CD4-positive, alpha-beta T cell (primary cell): ENCODE data around the gene MCAT. TPM values are rescaled to one million over a fixed set of nuclear protein-coding genes. Genes with fewer than 3 reads are reported as not detected.

Experiments used
- ATAC-seq: fragments of 200-7000 bp; cut with Tn5 transposase; one replicate; pipeline ENCODE4 v1.10.0; 2022; ENCODE audit warnings: mild to moderate bottlenecking; ENCODE audit not compliant: poor library complexity
- CTCF ChIA-PET: fragments of 350-600 bp; sonication (Branson Sonifier 250); formaldehyde crosslinking; loops from one replicate; lab custom pipeline; 2021; ENCODE audit warnings: antibody characterized with exemption, inconsistent platforms; lab: Charles Lee
- POLR2A ChIA-PET: fragments of 350-600 bp; sonication (Branson Sonifier 250); formaldehyde crosslinking; loops from one replicate; lab custom pipeline; 2021; ENCODE audit warnings: antibody characterized with exemption, inconsistent platforms; lab: Charles Lee
- DNase-seq, 14 experiments: peaks; one replicate each; pipeline ENCODE4 v3.0.0-alpha.2; 2013 to 2020; ENCODE audit warnings: mixed read lengths in 2 of 14
- H3K27ac ChIP-seq, 2 donors: one replicate each; pipeline versions ENCODE4 v1.5.1 to v1.7.0; 2013; ENCODE audit warnings: low read length in 2 of 2, low read depth in 1 of 2, mild to moderate bottlenecking in 1 of 2
- H3K27me3 ChIP-seq, 2 experiments: 1 replicate in 1 of 2; 2 replicates in 1 of 2; pipeline versions ENCODE4 v1.6.1 to v1.7.0; 2013; ENCODE audit warnings: low read length in 2 of 2, control low read depth in 1 of 2, mild to moderate bottlenecking in 1 of 2, moderate library complexity in 1 of 2; ENCODE audit not compliant: insufficient read depth in 2 of 2, control insufficient read depth in 1 of 2
- H3K36me3 ChIP-seq: one replicate; pipeline ENCODE4 v1.6.1; 2013; ENCODE audit warnings: low read length, control low read depth; ENCODE audit not compliant: insufficient read depth
- H3K4me1 ChIP-seq: one replicate; pipeline ENCODE4 v1.6.1; 2013; ENCODE audit warnings: low read length, control low read depth; ENCODE audit not compliant: insufficient read depth
- H3K4me3 ChIP-seq: one replicate; pipeline ENCODE4 v1.5.1; 2013; ENCODE audit warnings: mild to moderate bottlenecking, low read length, moderate library complexity
- H3K9me3 ChIP-seq, 2 experiments: 1 replicate in 1 of 2; 2 replicates in 1 of 2; pipeline versions ENCODE4 v1.6.1 to v1.7.0; 2013; ENCODE audit warnings: low read length in 2 of 2, mild to moderate bottlenecking in 2 of 2, control low read depth in 1 of 2, moderate library complexity in 1 of 2; ENCODE audit not compliant: control insufficient read depth in 1 of 2, insufficient read depth in 1 of 2
- H3K27ac Mint-ChIP-seq: one replicate; pipeline ENCODE4 v1.8.0; 2020; ENCODE audit warnings: mixed read lengths
- H3K27me3 Mint-ChIP-seq: one replicate; pipeline ENCODE4 v1.8.0; 2021; ENCODE audit warnings: mixed read lengths
- H3K36me3 Mint-ChIP-seq: one replicate; pipeline ENCODE4 v1.8.0; 2021; ENCODE audit warnings: low read depth, mixed read lengths
- H3K4me1 Mint-ChIP-seq: one replicate; pipeline ENCODE4 v1.8.0; 2021; ENCODE audit warnings: low read depth, mixed read lengths
- H3K4me3 Mint-ChIP-seq: one replicate; pipeline ENCODE4 v1.8.0; 2020; ENCODE audit warnings: mild to moderate bottlenecking, mixed read lengths
- H3K9me3 Mint-ChIP-seq: one replicate; pipeline ENCODE4 v1.8.0; 2020; ENCODE audit warnings: mixed read lengths
- intact Hi-C, 2 experiments: fragments of 100-400 bp; cut with DNase I in 1 of 2; cut with micrococcal nuclease in 1 of 2; formaldehyde crosslinking; loops; one replicate each; pipeline versions ENCODE4 v1.15.1 to v1.9.0; 2023 to 2025; cut with DNase I, micrococcal nuclease
- total RNA-seq, 174 experiments: library from RNA in 2 of 174; stranded (reverse) in 2 of 174; gene quantifications; one replicate each; pipeline ENCODE4 v1.2.3 and lab custom pipeline; 2021 to 2026
- TF ChIP-seq, protein P1 (sequence below): fragments of 200-600 bp; IDR thresholded peaks from one replicate; pipeline ENCODE4 v1.8.0; 2022; ENCODE audit warnings: antibody characterized with exemption, mild to moderate bottlenecking

MCAT gene
- total RNA-seq, 2 experiments from 2014 or later = 16.1 to 18.0 TPM

DNA sequence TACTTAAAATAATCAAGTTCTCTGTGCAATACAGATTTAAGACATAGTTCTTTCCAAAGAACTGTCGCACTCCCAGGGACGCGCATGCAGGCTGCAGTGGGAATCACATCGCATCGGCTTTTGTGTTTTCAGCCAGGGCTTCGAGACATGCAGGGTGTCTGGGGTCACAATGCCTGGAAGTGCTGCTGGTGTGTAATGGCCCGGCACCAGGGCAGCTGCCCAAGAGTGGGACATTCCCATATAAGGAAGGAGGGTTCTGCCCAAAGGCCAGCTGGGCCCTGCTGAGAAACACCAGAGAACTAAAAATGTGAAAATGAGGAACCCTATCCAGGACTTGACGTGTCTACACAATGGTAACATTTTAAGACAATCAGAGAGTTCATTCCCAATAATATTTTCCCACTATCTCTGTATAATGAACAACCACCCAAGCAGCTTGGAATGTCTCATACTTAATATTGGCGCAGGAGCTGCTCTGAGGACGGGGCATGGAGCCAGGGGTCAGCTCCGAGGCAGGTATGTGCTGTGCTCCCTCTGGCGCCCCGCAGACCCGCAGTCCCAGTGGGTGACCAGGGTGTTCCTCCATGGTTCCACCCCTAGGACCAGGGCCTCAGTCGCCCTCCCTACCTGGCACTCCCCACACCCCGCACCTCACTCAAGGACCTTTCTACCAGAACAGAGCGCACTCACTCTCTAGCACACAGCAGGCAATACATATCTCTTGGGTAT, 11.3 kb downstream of the MCAT start:
- Mint-ChIP-seq H3K27ac (no peak overlapping the region), H3K4me3 (no peak overlapping the region), H3K27me3 (no peaks in the 10 kb centered on the region), H3K4me1 (peaks cover 4% of the 10 kb centered on the region), H3K36me3 (peaks cover 36% of the 10 kb centered on the region), H3K9me3 (no peaks in the 10 kb centered on the region)
- DNase-seq (no peak), ATAC-seq (no peak)
- H3K9me3 ChIP-seq = no peaks in the 10 kb centered on the region
- H3K4me1 ChIP-seq = peaks cover 2% of the 10 kb centered on the region
- POLR2A ChIA-PET = no interaction called here
- peaks cover 29% of the 10 kb centered on the region for H3K36me3 ChIP-seq
- H3K27ac ChIP-seq = no peak overlapping the region
- intact Hi-C loops = no loop called here
- CTCF ChIA-PET = no interaction called here
- TF ChIP-seq, protein P1, sequence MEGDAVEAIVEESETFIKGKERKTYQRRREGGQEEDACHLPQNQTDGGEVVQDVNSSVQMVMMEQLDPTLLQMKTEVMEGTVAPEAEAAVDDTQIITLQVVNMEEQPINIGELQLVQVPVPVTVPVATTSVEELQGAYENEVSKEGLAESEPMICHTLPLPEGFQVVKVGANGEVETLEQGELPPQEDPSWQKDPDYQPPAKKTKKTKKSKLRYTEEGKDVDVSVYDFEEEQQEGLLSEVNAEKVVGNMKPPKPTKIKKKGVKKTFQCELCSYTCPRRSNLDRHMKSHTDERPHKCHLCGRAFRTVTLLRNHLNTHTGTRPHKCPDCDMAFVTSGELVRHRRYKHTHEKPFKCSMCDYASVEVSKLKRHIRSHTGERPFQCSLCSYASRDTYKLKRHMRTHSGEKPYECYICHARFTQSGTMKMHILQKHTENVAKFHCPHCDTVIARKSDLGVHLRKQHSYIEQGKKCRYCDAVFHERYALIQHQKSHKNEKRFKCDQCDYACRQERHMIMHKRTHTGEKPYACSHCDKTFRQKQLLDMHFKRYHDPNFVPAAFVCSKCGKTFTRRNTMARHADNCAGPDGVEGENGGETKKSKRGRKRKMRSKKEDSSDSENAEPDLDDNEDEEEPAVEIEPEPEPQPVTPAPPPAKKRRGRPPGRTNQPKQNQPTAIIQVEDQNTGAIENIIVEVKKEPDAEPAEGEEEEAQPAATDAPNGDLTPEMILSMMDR = no peak
- no peaks in the 10 kb centered on the region for H3K27me3 ChIP-seq
- H3K4me3 ChIP-seq = no peak overlapping the region

DNA sequence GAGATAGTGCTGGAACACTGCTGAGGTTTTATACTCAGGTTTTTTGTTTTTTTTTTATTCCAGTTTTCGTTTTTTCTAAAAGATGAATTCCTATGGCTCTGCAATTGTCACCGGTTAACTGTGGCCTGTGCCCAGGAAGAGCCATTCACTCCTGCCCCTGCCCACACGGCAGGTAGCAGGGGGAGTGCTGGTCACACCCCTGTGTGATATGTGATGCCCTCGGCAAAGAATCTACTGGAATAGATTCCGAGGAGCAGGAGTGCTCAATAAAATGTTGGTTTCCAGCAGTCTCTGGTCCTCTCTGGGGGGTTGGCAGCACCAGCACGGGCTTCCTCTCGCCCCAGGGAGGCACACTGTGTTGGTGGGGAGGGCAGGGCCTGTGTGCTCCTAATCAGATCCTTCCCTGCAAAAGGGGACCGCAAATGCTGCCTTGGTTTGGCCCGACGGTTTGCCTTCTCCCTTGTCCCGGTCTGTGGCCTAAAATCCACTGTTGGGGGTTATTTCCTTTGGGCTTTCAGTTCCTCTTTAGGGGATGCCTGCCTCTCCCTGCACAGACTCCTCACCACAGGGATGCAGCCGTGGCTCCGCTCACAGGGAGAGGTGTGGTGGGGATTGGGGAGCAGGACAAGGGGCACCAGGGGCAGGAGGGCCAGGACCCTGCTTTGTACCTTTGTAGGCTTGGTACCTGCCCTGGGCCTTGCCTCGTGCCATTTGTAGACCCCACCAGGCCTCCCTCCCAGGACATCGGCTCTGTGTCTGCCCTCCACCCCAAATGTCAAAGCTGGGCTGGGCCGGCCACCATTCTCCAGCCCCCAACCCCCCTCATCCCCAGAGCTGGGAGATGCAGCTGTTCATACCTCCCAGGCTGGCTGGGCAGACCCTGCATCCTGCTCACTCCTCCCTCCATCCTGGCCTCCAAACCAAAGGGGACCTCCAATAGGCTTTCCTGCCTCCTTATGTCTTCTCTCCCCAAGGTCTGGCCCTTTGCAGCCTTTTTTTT, 13.5 kb downstream of the MCAT start:
- H3K27me3 ChIP-seq = no peaks in the 10 kb centered on the region
- DNase-seq (peak in 1 of 14 experiments; percentile 23), ATAC-seq (no peak)
- peaks cover 19% of the 10 kb centered on the region for H3K36me3 ChIP-seq
- TF ChIP-seq, protein P1 = no peak
- ChIA-PET CTCF (no interaction called here), POLR2A (no interaction called here)
- H3K27ac ChIP-seq = no peak overlapping the region
- Mint-ChIP-seq H3K9me3 (no peaks in the 10 kb centered on the region), H3K4me3 (no peak overlapping the region), H3K4me1 (peaks cover 4% of the 10 kb centered on the region), H3K27ac (no peak overlapping the region), H3K36me3 (peaks cover 22% of the 10 kb centered on the region), H3K27me3 (no peaks in the 10 kb centered on the region)
- no peak overlapping the region for H3K4me3 ChIP-seq
- H3K9me3 ChIP-seq = no peaks in the 10 kb centered on the region
- H3K4me1 ChIP-seq = peaks cover 2% of the 10 kb centered on the region
- intact Hi-C loops = no loop called here

DNA sequence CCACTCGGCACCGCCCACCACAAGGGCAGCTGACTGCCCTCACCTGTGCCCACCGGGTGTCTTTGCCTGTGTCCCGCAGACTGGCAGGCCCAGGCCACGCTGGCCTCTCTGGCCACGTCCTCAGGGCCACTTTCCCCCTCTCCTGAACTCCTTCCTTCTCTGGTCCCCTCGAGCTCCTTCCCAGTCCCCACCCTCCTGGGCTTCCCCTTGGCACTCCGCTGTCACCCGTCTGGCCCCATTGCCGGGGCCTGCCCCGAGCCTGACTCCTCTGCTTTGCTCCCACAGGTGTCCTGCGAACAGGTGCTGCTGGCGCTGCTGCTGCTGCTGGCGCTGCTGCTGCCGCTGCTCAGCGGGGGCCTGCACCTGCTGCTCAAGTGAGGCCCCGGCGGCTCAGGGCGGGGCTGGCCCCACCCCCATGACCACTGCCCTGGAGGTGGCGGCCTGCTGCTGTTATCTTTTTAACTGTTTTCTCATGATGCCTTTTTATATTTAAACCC, 14.2 kb downstream of the MCAT start:
- ATAC-seq = peak; percentile 29
- no peak overlapping the region for H3K27ac ChIP-seq

More for the DNA sequence above, 14.2 kb downstream of the MCAT start:
- peak in 2 of 14 experiments; percentile 24 to 35 for DNase-seq
- Mint-ChIP-seq H3K4me3 (no peak overlapping the region), H3K9me3 (no peaks in the 10 kb centered on the region), H3K27ac (no peak overlapping the region), H3K4me1 (peaks cover 4% of the 10 kb centered on the region), H3K27me3 (no peaks in the 10 kb centered on the region), H3K36me3 (peaks cover 15% of the 10 kb centered on the region)
- Histone ChIP-seq H3K27me3 (no peaks in the 10 kb centered on the region), H3K9me3 (no peaks in the 10 kb centered on the region), H3K4me3 (no peak overlapping the region), H3K36me3 (peaks cover 19% of the 10 kb centered on the region), H3K4me1 (peaks cover 2% of the 10 kb centered on the region)
- CTCF ChIA-PET = no interaction called here
- POLR2A ChIA-PET = no interaction called here
- TF ChIP-seq, protein P1 = no peak
- intact Hi-C loops = no loop called here
